Measurements from ENCODE around the gene NPTX2.

GRCh38 chr7:98622926-98623325 lies 5.8 kb downstream of the NPTX2 start:
- TF ChIP-seq POLR2A (IDR thresholded peaks at IDR 0.05; ENCODE audit: low read length) (no peak), GATA1 (IDR thresholded peaks at IDR 0.05; ENCODE audit: low read depth, low read length) (no peak)

All from erythroblast (primary cell).